GM21737 (cell line): ENCODE measurements around the gene SLC22A8.
"Not testable (repeated sequence)": the region's sequence is repeated elsewhere in the genome, so short reads cannot be mapped to it uniquely, and the experiment has no call there.

ENCODE experiments used
- ATAC-seq: cut with Tn5 transposase; IDR thresholded peaks from one replicate; pipeline ENCODE4 v1.9.1; 2021; ENCODE audit warnings: mild to moderate bottlenecking, moderate library complexity; ENCODE audit not compliant: unreplicated experiment

SLC22A8 gene, protein sequence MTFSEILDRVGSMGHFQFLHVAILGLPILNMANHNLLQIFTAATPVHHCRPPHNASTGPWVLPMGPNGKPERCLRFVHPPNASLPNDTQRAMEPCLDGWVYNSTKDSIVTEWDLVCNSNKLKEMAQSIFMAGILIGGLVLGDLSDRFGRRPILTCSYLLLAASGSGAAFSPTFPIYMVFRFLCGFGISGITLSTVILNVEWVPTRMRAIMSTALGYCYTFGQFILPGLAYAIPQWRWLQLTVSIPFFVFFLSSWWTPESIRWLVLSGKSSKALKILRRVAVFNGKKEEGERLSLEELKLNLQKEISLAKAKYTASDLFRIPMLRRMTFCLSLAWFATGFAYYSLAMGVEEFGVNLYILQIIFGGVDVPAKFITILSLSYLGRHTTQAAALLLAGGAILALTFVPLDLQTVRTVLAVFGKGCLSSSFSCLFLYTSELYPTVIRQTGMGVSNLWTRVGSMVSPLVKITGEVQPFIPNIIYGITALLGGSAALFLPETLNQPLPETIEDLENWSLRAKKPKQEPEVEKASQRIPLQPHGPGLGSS

GRCh38 chr11:63015521-63016215 lies at the start of gene SLC22A8:
SLC22A8 (minus strand) TSS chr11:63015841; CDS start chr11:63014958, 883 bp downstream.
- no peak for ATAC-seq

DNA sequence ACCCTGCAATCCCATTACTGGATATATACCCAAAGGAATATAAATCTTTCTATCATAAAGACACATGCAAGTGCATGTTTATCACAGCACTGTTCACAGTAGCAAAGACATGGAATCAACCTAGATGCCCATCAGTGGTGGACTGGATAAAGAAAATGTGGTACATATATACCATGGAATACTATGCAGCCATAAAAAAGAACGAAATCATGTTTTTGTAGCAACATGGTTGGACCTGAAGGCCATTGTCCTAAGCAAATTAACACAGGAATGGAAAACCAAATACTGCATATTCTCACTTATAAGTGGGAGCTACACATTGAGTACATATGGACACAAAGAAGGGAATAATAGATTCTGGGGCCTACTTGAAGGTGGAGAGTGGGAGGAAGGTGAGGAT lies 30.6 kb upstream of the SLC22A8 start:
- not testable (repeated sequence) for ATAC-seq

GRCh38 chr11:63042596-63042995 lies 27.0 kb upstream of the SLC22A8 start:
- ATAC-seq: no peak

GRCh38 chr11:63032457-63032856 lies 16.8 kb upstream of the SLC22A8 start:
- ATAC-seq: no peak

- no peak for ATAC-seq
These were observed 8.4 kb upstream of the SLC22A8 start for GRCh38 chr11:63023841-63024648.

- ATAC-seq: no peak
These were observed 7.7 kb upstream of the SLC22A8 start for GRCh38 chr11:63023222-63023814.

- no peak for ATAC-seq
These were observed 6.8 kb upstream of the SLC22A8 start for GRCh38 chr11:63022441-63022840.

- no peak for ATAC-seq
These were observed 5.1 kb upstream of the SLC22A8 start for GRCh38 chr11:63020671-63021291.

GRCh38 chr11:63019506-63019905 lies 3.9 kb upstream of the SLC22A8 start:
- ATAC-seq: no peak

DNA sequence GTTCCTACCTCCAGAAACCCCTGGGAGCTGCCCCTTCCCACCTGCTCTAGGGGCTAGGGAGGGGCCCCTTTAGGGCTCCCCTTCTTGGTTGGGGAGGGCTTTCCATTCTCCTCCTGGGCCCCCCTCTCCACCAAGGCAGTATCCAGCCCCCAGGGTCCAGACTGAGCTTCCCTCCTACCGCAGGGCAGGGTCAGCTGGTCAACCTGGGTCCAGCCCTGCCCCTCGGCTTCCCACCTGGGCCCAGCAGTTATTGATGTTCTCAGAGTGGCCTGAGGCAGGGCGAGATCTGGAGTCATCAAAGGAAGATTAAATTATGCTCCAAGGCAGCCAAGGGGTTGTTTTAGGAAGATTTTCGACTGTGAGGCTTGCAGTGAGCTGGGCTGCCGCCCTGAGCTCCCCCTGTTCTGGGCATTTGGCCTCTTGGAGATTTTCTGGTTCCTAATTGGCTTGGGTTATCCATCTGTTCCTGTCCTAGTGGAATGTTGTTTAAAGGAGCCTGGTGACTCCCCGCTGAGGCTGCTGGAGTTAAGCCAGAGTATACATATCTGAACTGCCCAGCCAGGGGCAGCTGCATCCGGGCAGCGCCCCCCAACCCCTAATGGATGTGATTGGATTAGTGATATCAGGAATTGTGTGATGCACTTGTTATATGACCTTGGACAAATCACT lies 1.8 kb upstream of the SLC22A8 start:
- no peak for ATAC-seq

DNA sequence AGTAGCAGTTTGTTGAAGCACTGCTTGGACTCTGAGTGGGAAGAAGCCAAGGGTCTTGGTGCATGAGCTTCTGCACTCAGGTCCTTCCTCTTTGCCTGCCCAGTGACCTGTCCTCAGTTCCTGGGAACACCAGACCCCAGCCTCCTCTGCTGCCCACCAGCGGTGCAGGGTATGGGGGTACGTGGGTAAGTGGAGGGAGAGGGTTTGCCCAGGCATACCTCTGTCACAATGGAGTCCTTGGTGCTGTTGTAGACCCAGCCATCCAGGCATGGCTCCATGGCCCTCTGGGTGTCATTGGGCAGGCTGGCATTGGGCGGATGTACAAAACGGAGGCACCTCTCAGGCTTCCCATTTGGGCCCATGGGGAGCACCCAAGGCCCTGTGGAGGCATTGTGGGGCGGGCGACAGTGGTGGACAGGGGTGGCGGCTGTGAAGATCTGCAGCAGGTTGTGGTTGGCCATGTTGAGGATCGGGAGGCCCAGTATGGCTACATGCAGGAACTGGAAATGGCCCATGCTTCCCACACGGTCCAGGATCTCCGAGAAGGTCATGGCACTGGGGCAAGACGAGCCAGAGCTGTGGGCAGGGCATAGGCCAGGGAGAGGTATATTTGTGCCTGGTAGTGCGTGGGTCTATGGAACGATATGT lies 1.1 kb downstream of the SLC22A8 start:
- ATAC-seq: no peak

DNA sequence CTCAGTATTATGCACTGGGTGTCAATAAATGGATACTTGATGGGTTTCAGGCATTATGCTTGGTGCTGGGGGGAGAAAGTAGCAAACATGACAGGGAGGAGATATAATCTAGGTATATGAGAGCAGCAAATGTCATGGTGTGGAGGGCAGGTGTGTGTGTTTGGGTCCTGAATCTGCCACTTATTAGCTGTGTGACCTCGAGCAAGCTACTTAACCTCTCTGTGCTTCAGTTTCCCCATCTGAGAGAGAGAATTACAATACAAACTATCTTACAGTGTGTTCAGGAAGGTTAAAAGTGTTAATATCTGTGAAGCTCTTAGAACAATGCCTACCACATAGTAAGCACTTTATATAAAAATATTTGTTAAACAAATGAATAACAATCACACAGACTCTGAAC lies 2.8 kb downstream of the SLC22A8 start:
- ATAC-seq: no peak

DNA sequence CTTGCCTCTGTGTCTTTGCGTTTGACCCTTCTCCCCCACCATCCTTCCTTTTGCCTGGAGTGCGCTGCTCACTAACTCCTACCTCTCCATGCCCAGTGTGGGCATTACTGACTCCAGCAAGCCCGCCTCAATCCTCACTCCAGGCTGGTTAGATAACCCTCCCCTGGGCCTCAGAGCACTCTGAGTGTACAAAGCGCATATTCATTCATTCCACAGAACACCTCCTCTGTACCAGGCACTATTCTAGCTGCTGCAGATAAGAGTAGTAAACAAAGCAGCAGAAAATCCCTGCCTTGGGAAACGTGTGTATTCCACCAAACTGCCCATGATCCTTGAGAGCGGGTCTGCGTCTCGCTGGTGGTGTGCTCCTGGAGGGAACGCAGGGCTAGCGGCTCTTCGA lies 3.2 kb downstream of the SLC22A8 start:
- no peak for ATAC-seq

DNA sequence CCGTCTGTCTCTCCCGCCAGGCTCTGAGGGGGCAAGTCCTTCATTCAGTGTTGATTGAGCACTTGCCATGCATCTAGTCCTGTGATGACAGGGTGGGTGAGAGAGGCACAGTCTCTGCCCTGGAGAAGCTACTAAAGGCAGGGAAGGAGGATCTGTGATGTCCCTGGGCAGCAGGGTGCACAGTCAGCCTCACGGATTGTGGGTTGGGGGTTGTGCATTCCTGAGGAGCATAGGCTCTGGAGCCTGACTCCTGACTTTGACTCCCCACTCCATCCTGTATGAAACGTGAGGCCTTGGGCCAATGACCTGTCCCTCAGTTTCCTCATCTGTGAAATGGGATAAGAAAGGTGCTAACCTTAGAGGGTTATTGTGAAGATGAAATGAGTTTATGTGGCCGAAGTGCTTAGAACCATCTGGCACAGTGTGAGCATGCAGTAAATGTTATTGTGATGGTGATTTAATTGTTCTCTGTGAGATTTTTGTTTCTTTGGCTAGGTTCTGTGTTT lies 4.7 kb downstream of the SLC22A8 start:
- no peak for ATAC-seq

- ATAC-seq: no peak
These were observed 7.7 kb downstream of the SLC22A8 start for GRCh38 chr11:63007920-63008319.

GRCh38 chr11:63001456-63001855 lies 14.2 kb downstream of the SLC22A8 start:
- no peak for ATAC-seq

DNA sequence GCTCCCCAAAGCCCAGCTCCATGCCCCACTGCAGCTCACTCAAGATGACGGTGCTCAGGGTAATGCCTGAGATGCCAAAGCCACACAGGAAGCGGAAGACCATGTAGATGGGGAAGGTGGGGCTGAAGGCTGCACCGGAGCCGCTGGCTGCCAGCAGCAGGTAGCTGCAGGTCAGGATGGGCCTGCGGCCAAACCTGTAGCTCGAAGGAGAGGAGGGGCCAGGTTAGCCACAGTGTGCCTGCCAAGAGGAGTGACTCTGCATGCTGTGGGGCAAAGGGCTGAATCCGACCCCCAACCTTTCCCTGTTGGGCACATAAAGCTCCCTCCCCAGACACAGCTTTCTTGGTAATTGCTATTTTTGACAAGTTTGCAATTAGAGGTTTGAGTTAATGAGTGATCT lies 16.0 kb downstream of the SLC22A8 start:
- ATAC-seq: no peak

DNA sequence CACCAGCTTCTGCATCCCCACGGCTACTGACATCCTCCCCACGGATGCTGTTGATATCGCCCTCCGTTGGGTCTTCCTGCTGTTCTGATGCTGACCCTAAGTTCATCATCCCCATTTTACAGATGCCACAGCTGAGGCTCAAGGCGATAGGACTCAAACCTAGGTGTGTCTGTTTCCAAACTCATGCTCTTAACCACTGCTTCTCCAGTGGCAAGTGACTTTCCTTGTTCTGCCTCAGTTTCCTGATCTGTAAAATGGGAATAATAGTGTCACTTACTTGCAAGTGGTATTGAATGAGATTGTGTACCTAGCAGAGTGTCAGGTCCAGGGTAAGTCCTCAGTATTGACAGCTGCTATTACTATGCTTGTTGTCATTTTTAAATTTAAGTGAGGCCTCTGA lies 16.5 kb downstream of the SLC22A8 start:
- ATAC-seq: no peak

GRCh38 chr11:62996271-62996670 lies 19.4 kb downstream of the SLC22A8 start:
- ATAC-seq: no peak
